Liver (tissue), 3 donors: ENCODE data around the gene AKR1D1.

Experiments used
- ATF3 ChIP-seq: IDR thresholded peaks from 2 replicates; pipeline ENCODE4 v1.6.1; 2016; ENCODE audit warnings: antibody characterized with exemption
- CTCF ChIP-seq: fragments of 150-350 bp; IDR thresholded peaks from 2 replicates; pipeline ENCODE4 v1.5.1; 2017; ENCODE audit warnings: improper control_type of control experiment, low read depth, low read length; ENCODE audit not compliant: missing input control
- FOXA1 ChIP-seq: IDR thresholded peaks from 2 replicates; pipeline ENCODE4 v1.6.1; 2016; ENCODE audit warnings: antibody characterized with exemption
- GABPA ChIP-seq, 2 donors: IDR thresholded peaks in 1 of 2; conservative IDR thresholded peaks in 1 of 2; 2 replicates each; pipeline ENCODE4 v1.6.1; 2016; ENCODE audit warnings: antibody characterized with exemption in 2 of 2, mild to moderate bottlenecking in 1 of 2, moderate library complexity in 1 of 2
- HNF4G ChIP-seq: IDR thresholded peaks from 2 replicates; pipeline ENCODE4 v1.6.1; 2016; ENCODE audit warnings: antibody characterized with exemption
- JUND ChIP-seq, 2 donors: IDR thresholded peaks; 2 replicates each; pipeline ENCODE4 v1.6.1; 2016; ENCODE audit warnings: antibody characterized with exemption in 2 of 2
- MAX ChIP-seq: IDR thresholded peaks from 2 replicates; pipeline ENCODE4 v1.6.1; 2016; ENCODE audit warnings: antibody characterized with exemption
- RAD21 ChIP-seq, 2 donors: IDR thresholded peaks; 2 replicates each; pipeline ENCODE4 v1.6.1; 2016; ENCODE audit warnings: antibody characterized with exemption in 2 of 2, mild to moderate bottlenecking in 2 of 2
- REST ChIP-seq: IDR thresholded peaks from 2 replicates; pipeline ENCODE4 v1.6.1; 2016; ENCODE audit warnings: antibody characterized with exemption, mild to moderate bottlenecking
- RXRA ChIP-seq, 2 donors: IDR thresholded peaks; 2 replicates each; pipeline ENCODE4 v1.6.1; 2017 to 2018; ENCODE audit warnings: antibody characterized with exemption in 2 of 2, mild to moderate bottlenecking in 1 of 2
- SP1 ChIP-seq: IDR thresholded peaks from 2 replicates; pipeline ENCODE4 v1.6.1; 2018; ENCODE audit warnings: antibody characterized with exemption, mild to moderate bottlenecking
- TAF1 ChIP-seq: conservative IDR thresholded peaks from 2 replicates; pipeline ENCODE4 v1.6.1; 2016; ENCODE audit warnings: antibody characterized with exemption, mild to moderate bottlenecking
- YY1 ChIP-seq: IDR thresholded peaks from 2 replicates; pipeline ENCODE4 v1.6.1; 2016; ENCODE audit warnings: antibody characterized with exemption, mild to moderate bottlenecking
- ZBTB33 ChIP-seq: IDR thresholded peaks from 2 replicates; pipeline ENCODE4 v1.6.1; 2016; ENCODE audit warnings: antibody characterized with exemption
- donor health status: healthy.
- donor health status: healthy.

GRCh38 chr7:138081868-138082267 is 5.6 kb downstream of the AKR1D1 start:
- TF ChIP-seq FOXA1 (no peak), CTCF (no peak), GABPA (IDR thresholded peaks at IDR 0.05 in 1 of 2, conservative IDR thresholded peaks at IDR 0.05 in 1 of 2) (no peak), MAX (peak; percentile 28), HNF4G (no peak), SP1 (no peak), RXRA (IDR thresholded peaks at IDR 0.05) (peak; percentile 11 to 35), REST (no peak), ZBTB33 (peak; percentile 9), ATF3 (no peak), TAF1 (no peak), RAD21 (IDR thresholded peaks at IDR 0.05) (no peak), YY1 (no peak), JUND (IDR thresholded peaks at IDR 0.05) (no peak)
